ENCODE measurements around the gene TEAD3. TPM values are rescaled to one million over a fixed set of nuclear protein-coding genes. Genes with fewer than 3 reads are reported as not detected.

Gene TEAD3
- polyA plus RNA-seq, 3 donors, result 38.2 to 42.8 (median 38.5) TPM

- DNase-seq (ENCODE audit: low read depth in 3 of 3, low spot score in 2 of 3), result no peak
Measured at GRCh38 chr6:35427435-35427834, 69.4 kb downstream of the TEAD3 start.

DNA sequence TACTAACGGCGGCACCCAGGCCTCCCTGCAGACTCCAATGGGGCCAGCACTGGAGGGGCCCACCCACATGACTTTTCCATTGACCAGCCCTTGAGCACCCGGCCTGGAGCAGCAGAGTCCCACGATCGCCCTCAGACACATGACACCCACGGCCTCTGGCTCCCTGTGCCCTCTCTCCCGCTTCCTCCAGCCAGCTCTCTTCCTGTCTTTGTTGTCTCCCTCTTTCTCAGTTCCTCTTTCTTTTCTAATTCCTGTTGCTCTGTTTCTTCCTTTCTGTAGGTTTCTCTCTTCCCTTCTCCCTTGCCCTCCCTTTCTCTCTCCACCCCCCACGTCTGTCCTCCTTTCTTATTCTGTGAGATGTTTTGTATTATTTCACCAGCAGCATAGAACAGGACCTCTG, 70.8 kb downstream of the TEAD3 start:
- no peak for DNase-seq (ENCODE audit: low read depth in 3 of 3, low spot score in 2 of 3)

DNA sequence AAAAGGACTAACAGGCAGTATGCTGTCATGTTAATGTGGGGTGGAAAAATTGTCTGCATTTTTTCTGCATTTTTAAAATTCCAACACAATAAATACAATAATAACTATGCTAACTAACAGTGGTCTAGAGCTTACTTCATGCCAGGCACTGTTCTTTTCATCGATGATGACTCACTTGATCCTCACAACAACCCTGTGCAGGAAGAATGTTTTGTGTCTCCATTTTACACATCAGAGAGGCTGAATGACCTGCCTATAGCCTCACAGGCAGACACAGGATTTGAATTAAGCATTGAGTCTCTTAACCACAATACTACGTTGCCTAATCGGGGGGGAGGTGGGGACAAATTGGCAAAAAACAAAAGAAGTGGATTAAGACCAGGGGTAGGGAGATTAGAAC, 71.6 kb downstream of the TEAD3 start:
- DNase-seq (ENCODE audit: low read depth in 3 of 3, low spot score in 2 of 3), result no peak

Other genes with a start within 250 kb of the TEAD3 start
- 10 to 100 TPM; 37.6 to 40.5 (median 38.5) TPM for gene ZNF76, start 237.3 kb downstream of the TEAD3 start, polyA plus RNA-seq (ENCODE audit: insufficient read length in 3 of 3)
- 1 to 10 TPM; 3.2 to 3.5 (median 3.3) TPM for gene DEF6, start 199.3 kb downstream of the TEAD3 start, polyA plus RNA-seq (ENCODE audit: insufficient read length in 3 of 3)
- gene PPARD, start 154.5 kb downstream of the TEAD3 start, polyA plus RNA-seq (ENCODE audit: insufficient read length in 3 of 3), result 10 to 100 TPM; 18.6 to 21.2 (median 20.9) TPM
- 10 to 100 TPM in 2 of 3 donors, 1 to 10 TPM in 1; 8.9 to 10.9 (median 10.1) TPM for gene FANCE, start 44.7 kb downstream of the TEAD3 start, polyA plus RNA-seq (ENCODE audit: insufficient read length in 3 of 3)
- 1,000 to 10,000 TPM; 2,099 to 2,180 (median 2,157) TPM for gene RPL10A, start 28.7 kb downstream of the TEAD3 start, polyA plus RNA-seq (ENCODE audit: insufficient read length in 3 of 3)
- 1 to 10 TPM; 1.3 to 2.1 (median 1.7) TPM for gene TULP1, start 15.8 kb upstream of the TEAD3 start, polyA plus RNA-seq (ENCODE audit: insufficient read length in 3 of 3)
- 10 to 100 TPM; 24.9 to 29.0 (median 27.7) TPM for gene FKBP5, start 191.8 kb upstream of the TEAD3 start, polyA plus RNA-seq (ENCODE audit: insufficient read length in 3 of 3)
- gene ARMC12, start 240.0 kb upstream of the TEAD3 start, polyA plus RNA-seq (ENCODE audit: insufficient read length in 3 of 3), result under 1 TPM; 0.48 to 0.89 (median 0.86) TPM